Spinal cord (tissue), 10 donors: Measurements from ENCODE around the gene PPP1CA. TPM values are rescaled to one million over a fixed set of nuclear protein-coding genes. Genes with fewer than 3 reads are reported as not detected.
A peak's percentile ranks its signal among the peaks of the same experiment; 100 is the strongest.

Experiments
- DNase-seq, 6 donors: peaks; one replicate each; pipeline versions ENCODE4 v3.0.0 to v3.0.0-alpha.2; 2013 to 2015; ENCODE audit warnings: low spot score in 6 of 6, low read depth in 4 of 6
- H3K27ac ChIP-seq: one replicate; pipeline ENCODE4 v1.5.1; 2013; ENCODE audit warnings: low read depth, low read length, control low read depth
- H3K27me3 ChIP-seq: one replicate; pipeline ENCODE4 v1.6.1; 2013; ENCODE audit warnings: low read length; ENCODE audit not compliant: control insufficient read depth, insufficient read depth
- H3K36me3 ChIP-seq: one replicate; pipeline ENCODE4 v1.6.1; 2013; ENCODE audit warnings: low read length; ENCODE audit not compliant: control insufficient read depth, insufficient read depth
- H3K4me1 ChIP-seq: one replicate; pipeline ENCODE4 v1.6.1; 2013; ENCODE audit warnings: low read length; ENCODE audit not compliant: control insufficient read depth, insufficient read depth
- H3K4me3 ChIP-seq: one replicate; pipeline ENCODE4 v1.5.1; 2013; ENCODE audit warnings: low read depth, low read length, control low read depth
- H3K9me3 ChIP-seq: one replicate; pipeline ENCODE4 v1.6.1; 2013; ENCODE audit warnings: low read length; ENCODE audit not compliant: control insufficient read depth, insufficient read depth
- WGBS: methylation state at CpG from one replicate; pipeline ENCODE4 v1.1.5; 2013; ENCODE audit warnings: missing lambda C conversion rate; ENCODE audit not compliant: insufficient coverage; 5-methylcytosine and 5-hydroxymethylcytosine counted together
- polyA plus RNA-seq, 2 donors: library from polyadenylated mRNA; unstranded; fragments of 120-200 nt; gene quantifications; one replicate each; pipeline ENCODE4 v1.2.1, GENCODE V29; 2013; ENCODE audit not compliant: insufficient read length in 2 of 2
- total RNA-seq, 2 donors: library from RNA; depleted of rRNA in 1 of 2; stranded (reverse); fragments of 120-200 nt in 1 of 2; fragments of >200 nt in 1 of 2; gene quantifications; one replicate each; pipeline versions ENCODE4 v1.2.3 to v1.2.4, GENCODE V29; 2013 to 2014
- donor health status: healthy.

PPP1CA gene
- total and polyA plus RNA-seq, 4 donors, result 81.2 to 130 (median 117) TPM

GRCh38 chr11:67423891-67424613 lies 22.4 kb upstream of the PPP1CA start:
- peaks cover 18% of the 10 kb centered on the region for H3K36me3 ChIP-seq
- peaks cover 34% of the 10 kb centered on the region for H3K4me1 ChIP-seq
- WGBS, result 81% methylated on average over 34 of the region's 34 CpGs
- H3K9me3 ChIP-seq, result no peaks in the 10 kb centered on the region
- no peak for DNase-seq
- no peak overlapping the region for H3K4me3 ChIP-seq
- H3K27ac ChIP-seq, result no peak overlapping the region
- H3K27me3 ChIP-seq, result no peaks in the 10 kb centered on the region

- Histone ChIP-seq H3K27me3 (no peaks in the 10 kb centered on the region), H3K9me3 (no peaks in the 10 kb centered on the region), H3K4me3 (no peak overlapping the region), H3K27ac (no peak overlapping the region), H3K4me1 (peaks cover 35% of the 10 kb centered on the region), H3K36me3 (peaks cover 21% of the 10 kb centered on the region)
- DNase-seq, result no peak
- 91% methylated on average over 13 of the region's 13 CpGs for WGBS
These were observed 21.8 kb upstream of the PPP1CA start for GRCh38 chr11:67423466-67423865.

DNA sequence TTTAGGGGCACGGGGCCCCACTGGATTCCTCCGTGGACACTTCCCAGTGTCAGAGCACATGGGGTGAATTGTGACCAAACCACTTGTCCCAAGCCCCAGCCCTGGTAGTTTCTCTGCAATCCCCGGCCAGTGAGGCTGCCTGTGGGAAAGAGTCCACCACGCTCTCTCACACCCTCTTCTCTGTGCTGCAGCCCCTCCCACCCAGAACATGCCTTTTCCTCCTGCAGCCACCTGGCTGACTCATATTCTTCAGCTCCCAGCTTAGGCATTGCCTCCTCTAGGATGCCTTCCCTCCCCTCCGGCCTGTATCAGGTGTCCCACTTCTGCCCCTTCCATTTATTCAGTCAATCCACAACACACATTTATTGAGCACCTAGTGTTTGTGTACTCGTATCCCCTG lies 21.2 kb upstream of the PPP1CA start:
- Histone ChIP-seq H3K4me1 (peaks cover 39% of the 10 kb centered on the region), H3K36me3 (peaks cover 21% of the 10 kb centered on the region), H3K9me3 (no peaks in the 10 kb centered on the region), H3K4me3 (no peak overlapping the region), H3K27ac (no peak overlapping the region), H3K27me3 (no peaks in the 10 kb centered on the region)
- no peak for DNase-seq
- WGBS, result 66% methylated on average over 6 of the region's 6 CpGs

GRCh38 chr11:67421430-67422031 lies 19.9 kb upstream of the PPP1CA start:
- peak overlapping the region; percentile 26 for H3K4me3 ChIP-seq

GRCh38 chr11:67420646-67421429 lies 19.2 kb upstream of the PPP1CA start:
- Histone ChIP-seq H3K4me3 (peak overlapping the region; percentile 26), H3K4me1 (peaks cover 51% of the 10 kb centered on the region), H3K27ac (peak overlapping the region; percentile 52), H3K36me3 (peaks cover 27% of the 10 kb centered on the region), H3K27me3 (no peaks in the 10 kb centered on the region), H3K9me3 (no peaks in the 10 kb centered on the region)
- peak; percentile 47 to 98 (median 88) for DNase-seq
- under 1% methylated on average over 97 of the region's 97 CpGs for WGBS

More at GRCh38 chr11:67421430-67422031, 19.9 kb upstream of the PPP1CA start:
- peaks cover 44% of the 10 kb centered on the region for H3K4me1 ChIP-seq
- peak overlapping the region; percentile 52 for H3K27ac ChIP-seq
- DNase-seq, result no peak
- no peaks in the 10 kb centered on the region for H3K27me3 ChIP-seq
- H3K36me3 ChIP-seq, result peaks cover 27% of the 10 kb centered on the region
- WGBS, result 74% methylated on average over 20 of the region's 22 CpGs
- no peaks in the 10 kb centered on the region for H3K9me3 ChIP-seq

DNA sequence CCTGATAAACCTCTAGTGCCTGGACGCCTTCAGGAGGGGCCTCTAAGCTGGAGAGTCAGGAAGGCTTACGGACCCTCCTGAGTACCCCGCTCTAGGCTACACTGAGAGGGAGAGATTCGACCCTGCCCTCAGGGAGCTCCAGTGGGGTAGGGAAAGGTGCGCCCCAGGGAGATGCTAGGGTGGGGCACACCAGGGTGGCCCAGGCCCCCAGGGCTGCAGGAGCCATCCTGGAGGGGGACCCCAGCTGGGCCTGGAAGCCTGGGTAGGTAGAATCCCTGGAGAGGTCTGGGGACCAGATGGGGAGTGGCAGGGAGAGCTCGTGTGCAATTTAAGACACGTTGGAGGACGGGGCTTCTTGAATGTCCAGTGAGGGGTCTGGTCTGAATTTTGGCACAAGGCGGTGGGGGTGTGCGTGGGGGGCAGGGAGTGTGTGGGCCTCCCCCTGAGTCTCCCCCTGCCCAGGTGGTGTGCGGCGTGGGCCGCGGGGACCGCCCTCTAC lies 18.5 kb upstream of the PPP1CA start:
- Histone ChIP-seq H3K36me3 (peaks cover 27% of the 10 kb centered on the region), H3K4me1 (peaks cover 55% of the 10 kb centered on the region), H3K4me3 (peak overlapping the region; percentile 18), H3K9me3 (no peaks in the 10 kb centered on the region), H3K27me3 (peaks cover under 1% of the 10 kb centered on the region), H3K27ac (no peak overlapping the region)
- 41% methylated on average over 15 of the region's 15 CpGs for WGBS
- no peak for DNase-seq

DNA sequence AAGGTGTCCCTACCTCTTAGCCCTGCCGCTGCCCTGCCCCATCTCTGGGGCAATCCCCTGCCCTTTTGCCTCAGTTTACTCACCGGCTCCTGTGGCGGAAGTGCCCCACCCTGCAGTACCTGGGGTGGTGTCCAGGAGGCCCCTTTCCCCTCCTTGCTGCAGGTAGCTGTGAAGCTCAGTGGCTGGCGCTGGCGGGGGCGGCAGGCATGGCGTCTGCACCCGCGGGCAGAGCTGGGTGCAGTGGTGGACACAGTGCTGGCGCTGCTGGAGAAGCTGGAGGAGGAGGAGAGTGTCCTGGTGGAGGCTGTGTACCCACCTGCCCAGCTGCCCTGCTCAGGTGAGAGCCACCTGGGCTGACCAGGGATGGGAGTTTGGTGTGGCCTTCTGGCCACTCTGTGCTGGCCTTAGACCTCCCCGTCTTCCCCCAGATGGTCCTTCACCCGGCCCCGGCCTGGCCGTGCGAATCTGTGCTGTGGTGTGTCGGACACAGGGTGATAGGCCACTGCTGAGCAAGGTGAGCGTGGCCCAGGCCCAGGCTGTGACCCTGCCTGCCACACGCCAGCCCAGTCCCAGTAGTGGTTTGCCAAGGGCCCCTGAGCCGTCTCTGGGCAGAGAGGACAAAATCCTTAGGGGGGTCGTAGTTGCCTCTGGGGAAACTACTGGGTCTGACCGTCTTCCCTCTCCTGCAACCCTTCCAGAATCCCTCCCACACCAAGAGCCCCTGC lies 17.8 kb upstream of the PPP1CA start:
- H3K4me3 ChIP-seq, result no peak overlapping the region
- peaks cover 26% of the 10 kb centered on the region for H3K36me3 ChIP-seq
- H3K9me3 ChIP-seq, result no peaks in the 10 kb centered on the region
- H3K27ac ChIP-seq, result no peak overlapping the region
- peaks cover 8% of the 10 kb centered on the region for H3K27me3 ChIP-seq
- no peak for DNase-seq
- H3K4me1 ChIP-seq, result peaks cover 60% of the 10 kb centered on the region
- 96% methylated on average over 16 of the region's 21 CpGs for WGBS

DNA sequence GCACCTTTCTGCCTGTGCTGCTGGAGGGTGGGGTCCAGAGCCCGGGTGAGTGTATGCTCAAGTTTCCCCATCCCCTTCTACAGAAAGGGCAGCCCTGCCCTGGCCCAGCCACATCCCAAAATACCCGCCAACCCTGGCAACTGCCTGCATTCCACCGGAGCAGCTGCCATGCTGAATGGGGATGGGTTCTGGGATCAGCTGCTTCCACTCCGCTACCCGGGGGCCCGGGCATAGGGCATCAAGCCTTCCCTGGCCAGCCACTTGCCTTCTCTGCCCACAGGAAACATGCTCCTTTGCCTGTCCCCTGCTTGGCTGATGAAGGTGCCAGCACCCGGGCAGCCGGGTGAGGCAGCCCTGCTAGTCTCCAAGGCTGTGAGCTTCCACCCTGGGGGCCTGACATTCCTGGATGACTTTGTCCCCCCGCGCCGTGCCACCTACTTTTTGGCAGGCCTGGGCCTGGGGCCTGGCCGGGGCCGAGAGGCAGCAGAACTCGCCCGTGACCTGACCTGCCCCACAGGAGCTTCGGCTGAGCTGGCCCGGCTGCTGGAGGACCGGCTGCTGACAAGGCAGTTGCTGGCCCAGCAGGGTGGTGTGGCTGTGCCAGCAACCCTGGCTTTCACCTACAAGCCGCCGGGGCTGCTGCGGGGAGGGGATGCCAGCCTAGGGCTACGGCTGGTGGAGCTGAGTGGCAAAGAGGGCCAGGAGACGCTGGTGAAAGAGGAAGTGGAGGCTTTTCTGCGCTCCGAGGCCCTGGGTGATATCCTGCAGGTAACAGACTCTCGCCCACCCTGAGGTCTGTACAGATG lies 17.0 kb upstream of the PPP1CA start:
- peaks cover 60% of the 10 kb centered on the region for H3K4me1 ChIP-seq
- H3K27ac ChIP-seq, result no peak overlapping the region
- peaks cover 18% of the 10 kb centered on the region for H3K36me3 ChIP-seq
- 73% methylated on average over 24 of the region's 26 CpGs for WGBS
- DNase-seq, result no peak
- no peak overlapping the region for H3K4me3 ChIP-seq
- H3K27me3 ChIP-seq, result peaks cover 8% of the 10 kb centered on the region
- no peaks in the 10 kb centered on the region for H3K9me3 ChIP-seq
